HEK293 (cell line): ENCODE measurements around the gene LGALS7.

Experiments used
- CTCF ChIA-PET: fragments of 350-600 bp; formaldehyde crosslinking; extraction: SDS; loops from one replicate; lab custom pipeline; 2021; ENCODE audit warnings: antibody characterized with exemption; lab: Yijun Ruan, JAX
- POLR2A ChIA-PET: fragments of 300-600 bp; formaldehyde crosslinking; extraction: SDS; loops from one replicate; lab custom pipeline; 2020; ENCODE audit warnings: antibody characterized with exemption, inconsistent platforms; lab: Yijun Ruan, JAX
- H3K27ac ChIP-seq: fragments of 200-500 bp; sonication (Bioruptor generic); 2 replicates; pipeline ENCODE4 v1.5.1; 2014; ENCODE audit warnings: low read depth, low read length, control low read depth, inconsistent platforms; ENCODE audit errors: extremely low read depth
- H3K36me3 ChIP-seq, 2 experiments: fragments of 200-500 bp in 1 of 2; sonication (Bioruptor generic) in 1 of 2; 1 replicate in 1 of 2; 2 replicates in 1 of 2; pipeline ENCODE4 v1.5.1; 2014 to 2017; ENCODE audit warnings: inconsistent platforms in 2 of 2, low read length in 2 of 2; ENCODE audit not compliant: control insufficient read depth in 2 of 2, insufficient read depth in 1 of 2
- H3K4me1 ChIP-seq: fragments of 200-500 bp; sonication (Bioruptor generic); 2 replicates; pipeline ENCODE4 v1.5.1; 2014; ENCODE audit warnings: mild to moderate bottlenecking, low read length, inconsistent platforms; ENCODE audit not compliant: control insufficient read depth, insufficient read depth
- H3K4me3 ChIP-seq: 2 replicates; pipeline ENCODE4 v1.5.1; 2011; ENCODE audit warnings: low read depth, mild to moderate bottlenecking, control low read depth, low read length, moderate library complexity
- H3K9me3 ChIP-seq: fragments of 200-500 bp; sonication (Bioruptor generic); 2 replicates; pipeline ENCODE4 v1.5.1; 2014; ENCODE audit warnings: low read depth, low read length, inconsistent platforms; ENCODE audit not compliant: control insufficient read depth, insufficient read depth
- GLIS2 ChIP-seq: fragments of 450-650 bp; formaldehyde crosslinking; IDR thresholded peaks from 2 replicates; pipeline ENCODE4 v1.5.1; 2016; ENCODE audit warnings: missing biosample characterization, missing genetic modification characterization
- KLF8 ChIP-seq: fragments of 450-650 bp; formaldehyde crosslinking; IDR thresholded peaks from 2 replicates; pipeline ENCODE4 v1.5.1; 2016; ENCODE audit warnings: missing biosample characterization, missing genetic modification characterization
- MYNN ChIP-seq: fragments of 450-650 bp; formaldehyde crosslinking; IDR thresholded peaks from 2 replicates; pipeline ENCODE4 v1.5.1; 2016; ENCODE audit warnings: missing biosample characterization, missing genetic modification characterization, borderline replicate concordance
- PRDM6 ChIP-seq: fragments of 450-650 bp; formaldehyde crosslinking; IDR thresholded peaks from 2 replicates; pipeline ENCODE4 v1.5.1; 2017; ENCODE audit warnings: missing biosample characterization, missing genetic modification characterization
- SALL2 ChIP-seq: fragments of 450-650 bp; formaldehyde crosslinking; IDR thresholded peaks from 2 replicates; pipeline ENCODE4 v1.5.0; 2017; ENCODE audit warnings: missing biosample characterization, mild to moderate bottlenecking, missing genetic modification characterization, borderline replicate concordance
- SETDB1 ChIP-seq: IDR thresholded peaks from one replicate; pipeline ENCODE4 v1.6.1; 2017; ENCODE audit warnings: mild to moderate bottlenecking, low read length, moderate library complexity, mixed read lengths; ENCODE audit not compliant: insufficient read length
- YY2 ChIP-seq: fragments of 450-650 bp; formaldehyde crosslinking; IDR thresholded peaks from 2 replicates; pipeline ENCODE4 v1.5.1; 2016; ENCODE audit warnings: missing biosample characterization, missing genetic modification characterization
- ZBTB17 ChIP-seq: fragments of 450-650 bp; formaldehyde crosslinking; IDR thresholded peaks from 2 replicates; pipeline ENCODE4 v1.5.1; 2016; ENCODE audit warnings: missing biosample characterization, missing genetic modification characterization
- ZFP3 ChIP-seq: fragments of 450-650 bp; formaldehyde crosslinking; IDR thresholded peaks from 2 replicates; pipeline ENCODE4 v1.5.1; 2016; ENCODE audit warnings: low read depth, missing biosample characterization, missing genetic modification characterization
- ZNF133 ChIP-seq: fragments of 450-650 bp; formaldehyde crosslinking; IDR thresholded peaks from 2 replicates; pipeline ENCODE4 v1.5.1; 2016; ENCODE audit warnings: missing biosample characterization, missing genetic modification characterization
- ZNF223 ChIP-seq: fragments of 450-650 bp; formaldehyde crosslinking; IDR thresholded peaks from 2 replicates; pipeline ENCODE4 v1.5.1; 2016; ENCODE audit warnings: missing biosample characterization, missing genetic modification characterization
- ZNF26 ChIP-seq: fragments of 450-650 bp; formaldehyde crosslinking; IDR thresholded peaks from 2 replicates; pipeline ENCODE4 v1.5.1; 2016; ENCODE audit warnings: missing biosample characterization, missing genetic modification characterization
- ZNF341 ChIP-seq: fragments of 450-650 bp; formaldehyde crosslinking; IDR thresholded peaks from 2 replicates; pipeline ENCODE4; 2016; ENCODE audit warnings: low read depth, missing biosample characterization, missing genetic modification characterization
- ZNF37A ChIP-seq: fragments of 450-650 bp; IDR thresholded peaks from 2 replicates; pipeline ENCODE4 v1.5.1; 2018; ENCODE audit warnings: missing biosample characterization, missing genetic modification characterization
- ZNF529 ChIP-seq: fragments of 450-650 bp; formaldehyde crosslinking; IDR thresholded peaks from 2 replicates; pipeline ENCODE4 v1.5.1; 2017; ENCODE audit warnings: missing genetic modification characterization, missing biosample characterization; ENCODE audit not compliant: insufficient replicate concordance
- ZNF549 ChIP-seq: fragments of 450-650 bp; IDR thresholded peaks from 2 replicates; pipeline ENCODE4 v1.5.1; 2018; ENCODE audit warnings: missing biosample characterization, missing genetic modification characterization, mild to moderate bottlenecking, inconsistent platforms, moderate library complexity
- ZNF677 ChIP-seq: fragments of 450-650 bp; IDR thresholded peaks from 2 replicates; pipeline ENCODE4 v1.5.0; 2018; ENCODE audit warnings: missing biosample characterization, mild to moderate bottlenecking, missing genetic modification characterization, moderate library complexity
- ZNF776 ChIP-seq: fragments of 450-650 bp; formaldehyde crosslinking; IDR thresholded peaks from 2 replicates; pipeline ENCODE4 v1.5.0; 2017; ENCODE audit warnings: missing biosample characterization, missing genetic modification characterization, borderline replicate concordance
- ZNF785 ChIP-seq: fragments of 450-650 bp; formaldehyde crosslinking; IDR thresholded peaks from 2 replicates; pipeline ENCODE4 v1.5.1; 2016; ENCODE audit warnings: missing biosample characterization, missing genetic modification characterization
- ZXDB ChIP-seq: fragments of 450-650 bp; formaldehyde crosslinking; IDR thresholded peaks from 2 replicates; pipeline ENCODE4 v1.5.1; 2016; ENCODE audit warnings: missing biosample characterization, missing genetic modification characterization
- TF ChIP-seq, protein P1 (sequence below): fragments of 450-650 bp; formaldehyde crosslinking; IDR thresholded peaks from 2 replicates; pipeline ENCODE4 v1.5.1; 2016; ENCODE audit warnings: missing biosample characterization, missing genetic modification characterization
- TF ChIP-seq, protein P2 (sequence below): fragments of 450-650 bp; formaldehyde crosslinking; IDR thresholded peaks from 2 replicates; pipeline ENCODE4 v1.5.1; 2016; ENCODE audit warnings: missing biosample characterization, missing genetic modification characterization
- TF ChIP-seq, protein P3 (sequence below): fragments of 450-650 bp; IDR thresholded peaks from 2 replicates; pipeline ENCODE4 v1.5.1; 2018; ENCODE audit warnings: missing biosample characterization, missing genetic modification characterization
- TF ChIP-seq, protein P4 (sequence below): fragments of 450-650 bp; IDR thresholded peaks from 2 replicates; pipeline ENCODE4 v1.5.1; 2018; ENCODE audit warnings: missing biosample characterization, mild to moderate bottlenecking, missing genetic modification characterization

The LGALS7 gene

DNA sequence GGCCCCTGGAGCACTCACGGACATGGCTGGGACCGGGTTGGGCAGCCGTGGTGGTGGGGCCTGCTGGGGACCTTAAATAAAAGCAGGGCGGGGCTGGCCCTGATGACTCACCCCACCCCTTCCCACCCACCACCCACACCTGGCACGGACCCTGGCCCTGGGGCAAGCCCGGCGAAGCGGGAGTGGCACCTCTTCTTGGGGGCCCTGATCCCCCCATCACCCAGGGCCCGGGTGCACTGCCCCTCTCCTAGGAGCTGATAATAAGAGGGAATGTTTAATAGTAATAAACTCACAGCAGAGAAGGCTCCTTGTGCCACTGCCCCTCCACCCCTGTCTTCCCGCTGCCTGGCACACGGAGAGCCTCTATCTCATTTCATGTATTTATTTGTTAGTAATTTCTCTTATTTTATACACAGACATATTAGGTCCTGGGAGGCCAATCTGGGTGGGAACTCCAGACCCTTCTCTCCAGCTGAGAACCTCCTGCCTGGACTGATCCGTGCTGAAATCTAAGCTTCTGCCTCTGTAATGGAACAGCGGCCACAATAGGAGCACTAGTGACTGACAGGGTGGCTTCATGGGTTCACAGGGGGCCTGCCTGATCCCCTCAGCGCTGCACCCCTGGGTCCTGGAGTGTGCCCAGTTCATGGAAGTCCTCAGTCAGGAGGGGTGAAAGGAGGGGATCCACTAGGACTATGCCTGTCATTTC lies at the start of gene LGALS7:
Gene LGALS7 (minus strand): TSS at position 49 of the 709 bp plus-strand sequence. CDS start 25 bp downstream, at position 24.
- no peaks in the 10 kb centered on the region for H3K9me3 ChIP-seq
- POLR2A ChIA-PET, result no interaction called here
- CTCF ChIA-PET, result no interaction called here
- no peak within 1 kb of the TSS for H3K27ac ChIP-seq
- no peaks in the 10 kb centered on the region for H3K36me3 ChIP-seq
- no peak within 1 kb of the TSS for H3K4me3 ChIP-seq
- no peaks in the 10 kb centered on the region for H3K4me1 ChIP-seq
- TF ChIP-seq ZNF549 (tag by site-specific recombination) (no peak), MYNN (tag by site-specific recombination) (no peak), SALL2 (tag by site-specific recombination) (no peak), ZNF341 (tag by site-specific recombination) (no peak), ZFP3 (tag by site-specific recombination) (no peak), ZNF37A (tag by site-specific recombination) (no peak), ZNF677 (tag by site-specific recombination) (no peak), SETDB1 (no peak), PRDM6 (no peak), KLF8 (tag by site-specific recombination) (no peak), ZBTB17 (no peak), YY2 (no peak), ZNF529 (tag by site-specific recombination) (no peak), ZNF223 (tag by site-specific recombination) (no peak), ZNF133 (tag by site-specific recombination) (no peak), ZNF26 (tag by site-specific recombination) (no peak), GLIS2 (tag by site-specific recombination) (0 out of 2 replicates have a peak, but pooled peaks have one; percentile 37), ZNF785 (tag by site-specific recombination) (no peak), ZNF776 (tag by site-specific recombination) (no peak), ZXDB (tag by site-specific recombination) (no peak)
- TF ChIP-seq, protein P1, sequence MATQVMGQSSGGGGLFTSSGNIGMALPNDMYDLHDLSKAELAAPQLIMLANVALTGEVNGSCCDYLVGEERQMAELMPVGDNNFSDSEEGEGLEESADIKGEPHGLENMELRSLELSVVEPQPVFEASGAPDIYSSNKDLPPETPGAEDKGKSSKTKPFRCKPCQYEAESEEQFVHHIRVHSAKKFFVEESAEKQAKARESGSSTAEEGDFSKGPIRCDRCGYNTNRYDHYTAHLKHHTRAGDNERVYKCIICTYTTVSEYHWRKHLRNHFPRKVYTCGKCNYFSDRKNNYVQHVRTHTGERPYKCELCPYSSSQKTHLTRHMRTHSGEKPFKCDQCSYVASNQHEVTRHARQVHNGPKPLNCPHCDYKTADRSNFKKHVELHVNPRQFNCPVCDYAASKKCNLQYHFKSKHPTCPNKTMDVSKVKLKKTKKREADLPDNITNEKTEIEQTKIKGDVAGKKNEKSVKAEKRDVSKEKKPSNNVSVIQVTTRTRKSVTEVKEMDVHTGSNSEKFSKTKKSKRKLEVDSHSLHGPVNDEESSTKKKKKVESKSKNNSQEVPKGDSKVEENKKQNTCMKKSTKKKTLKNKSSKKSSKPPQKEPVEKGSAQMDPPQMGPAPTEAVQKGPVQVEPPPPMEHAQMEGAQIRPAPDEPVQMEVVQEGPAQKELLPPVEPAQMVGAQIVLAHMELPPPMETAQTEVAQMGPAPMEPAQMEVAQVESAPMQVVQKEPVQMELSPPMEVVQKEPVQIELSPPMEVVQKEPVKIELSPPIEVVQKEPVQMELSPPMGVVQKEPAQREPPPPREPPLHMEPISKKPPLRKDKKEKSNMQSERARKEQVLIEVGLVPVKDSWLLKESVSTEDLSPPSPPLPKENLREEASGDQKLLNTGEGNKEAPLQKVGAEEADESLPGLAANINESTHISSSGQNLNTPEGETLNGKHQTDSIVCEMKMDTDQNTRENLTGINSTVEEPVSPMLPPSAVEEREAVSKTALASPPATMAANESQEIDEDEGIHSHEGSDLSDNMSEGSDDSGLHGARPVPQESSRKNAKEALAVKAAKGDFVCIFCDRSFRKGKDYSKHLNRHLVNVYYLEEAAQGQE (tag by site-specific recombination), result no peak
- TF ChIP-seq, protein P2, sequence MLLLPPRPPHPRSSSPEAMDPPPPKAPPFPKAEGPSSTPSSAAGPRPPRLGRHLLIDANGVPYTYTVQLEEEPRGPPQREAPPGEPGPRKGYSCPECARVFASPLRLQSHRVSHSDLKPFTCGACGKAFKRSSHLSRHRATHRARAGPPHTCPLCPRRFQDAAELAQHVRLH (tag by site-specific recombination), result no peak
- TF ChIP-seq, protein P3, sequence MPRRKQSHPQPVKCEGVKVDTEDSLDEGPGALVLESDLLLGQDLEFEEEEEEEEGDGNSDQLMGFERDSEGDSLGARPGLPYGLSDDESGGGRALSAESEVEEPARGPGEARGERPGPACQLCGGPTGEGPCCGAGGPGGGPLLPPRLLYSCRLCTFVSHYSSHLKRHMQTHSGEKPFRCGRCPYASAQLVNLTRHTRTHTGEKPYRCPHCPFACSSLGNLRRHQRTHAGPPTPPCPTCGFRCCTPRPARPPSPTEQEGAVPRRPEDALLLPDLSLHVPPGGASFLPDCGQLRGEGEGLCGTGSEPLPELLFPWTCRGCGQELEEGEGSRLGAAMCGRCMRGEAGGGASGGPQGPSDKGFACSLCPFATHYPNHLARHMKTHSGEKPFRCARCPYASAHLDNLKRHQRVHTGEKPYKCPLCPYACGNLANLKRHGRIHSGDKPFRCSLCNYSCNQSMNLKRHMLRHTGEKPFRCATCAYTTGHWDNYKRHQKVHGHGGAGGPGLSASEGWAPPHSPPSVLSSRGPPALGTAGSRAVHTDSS (tag by site-specific recombination), result no peak
- TF ChIP-seq, protein P4, sequence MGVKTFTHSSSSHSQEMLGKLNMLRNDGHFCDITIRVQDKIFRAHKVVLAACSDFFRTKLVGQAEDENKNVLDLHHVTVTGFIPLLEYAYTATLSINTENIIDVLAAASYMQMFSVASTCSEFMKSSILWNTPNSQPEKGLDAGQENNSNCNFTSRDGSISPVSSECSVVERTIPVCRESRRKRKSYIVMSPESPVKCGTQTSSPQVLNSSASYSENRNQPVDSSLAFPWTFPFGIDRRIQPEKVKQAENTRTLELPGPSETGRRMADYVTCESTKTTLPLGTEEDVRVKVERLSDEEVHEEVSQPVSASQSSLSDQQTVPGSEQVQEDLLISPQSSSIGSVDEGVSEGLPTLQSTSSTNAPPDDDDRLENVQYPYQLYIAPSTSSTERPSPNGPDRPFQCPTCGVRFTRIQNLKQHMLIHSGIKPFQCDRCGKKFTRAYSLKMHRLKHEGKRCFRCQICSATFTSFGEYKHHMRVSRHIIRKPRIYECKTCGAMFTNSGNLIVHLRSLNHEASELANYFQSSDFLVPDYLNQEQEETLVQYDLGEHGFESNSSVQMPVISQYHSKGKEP, result no peak
